ENCODE results near the gene CDKN2A. TPM values are rescaled to one million over a fixed set of nuclear protein-coding genes. Genes with fewer than 3 reads are reported as not detected.

CDKN2A gene
- total and polyA plus RNA-seq, 9 of the 15 experiments (the other 6 are each of a cell fraction or from before 2014, with no cell fraction given): not detected

- Histone ChIP-seq H3K79me2 (ENCODE audit: control insufficient read depth, insufficient read depth, low read length) (no peaks in the 10 kb centered on the region), H3K36me3 (ENCODE audit: control insufficient read depth, insufficient read depth, low read length) (no peaks in the 10 kb centered on the region), H3K9me3 (replicated peaks; ENCODE audit: control insufficient read depth, insufficient read depth, low read depth, low read length) (no peaks in the 10 kb centered on the region), H4K20me1 (replicated peaks; ENCODE audit: control insufficient read depth, insufficient read depth, low read length) (no peaks in the 10 kb centered on the region), H3K4me1 (replicated peaks in 1 of 2; ENCODE audit: control insufficient read depth in 2 of 2, insufficient read depth in 2 of 2, low read length in 2 of 2) (no peaks in the 10 kb centered on the region), H2AFZ (ENCODE audit: low read depth, low read length) (no peak overlapping the region), H3K4me3 (no peak overlapping the region), H3K9ac (ENCODE audit: insufficient read depth in 1 of 2, low read depth in 2 of 2, low read length in 2 of 2) (no peak overlapping the region), H3K4me2 (ENCODE audit: insufficient read depth, low read length) (no peak overlapping the region), H3K27me3 (ENCODE audit: control insufficient read depth in 2 of 2, insufficient read depth in 2 of 2, low read length in 2 of 2) (no peaks in the 10 kb centered on the region), H3K9me1 (ENCODE audit: control insufficient read depth, insufficient read depth, low read length) (no peaks in the 10 kb centered on the region), H3K27ac (ENCODE audit: extremely low read depth, low read depth, low read length) (no peak overlapping the region)
- BruUV-seq (replicated peaks): no TSS peak
- ChIA-PET POLR2A (no interaction called here), CTCF (ENCODE audit: low intra/inter-chr PET ratio) (no interaction called here)
- intact Hi-C loops (cut with micrococcal nuclease): no loop called here
- in situ Hi-C loops (cut with MboI): no loop called here
- no peak for TF ChIP-seq MYNN (IDR thresholded peaks at IDR 0.05)
- no peak for TF ChIP-seq MYNN (CRISPR knock-in tag; IDR thresholded peaks at IDR 0.05)
- no peak for TF ChIP-seq ARID3B (CRISPR knock-in tag; IDR thresholded peaks at IDR 0.05; ENCODE audit: borderline replicate concordance)
- TF ChIP-seq ZNF740 (CRISPR knock-in tag; IDR thresholded peaks at IDR 0.05): no peak
- TF ChIP-seq ZNF740 (tag; IDR thresholded peaks at IDR 0.05): no peak
- no peak for TF ChIP-seq RBM22 (IDR thresholded peaks at IDR 0.05; ENCODE audit: low read depth, low read length, poor library complexity, severe bottlenecking)
- TF ChIP-seq ZNF551 (CRISPR knock-in tag; IDR thresholded peaks at IDR 0.05): no peak
- TF ChIP-seq ZNF584 (CRISPR knock-in tag; IDR thresholded peaks at IDR 0.05; ENCODE audit: low read depth): no peak
- TF ChIP-seq NCOA1 (IDR thresholded peaks at IDR 0.05; ENCODE audit: low read depth): no peak
- TF ChIP-seq KDM1A (IDR thresholded peaks at IDR 0.05): no peak
- no peak for TF ChIP-seq RCOR1 (IDR thresholded peaks at IDR 0.05; ENCODE audit: borderline replicate concordance in 1 of 2, low read depth in 2 of 2, low read length in 2 of 2)
- TF ChIP-seq ZNF764 (CRISPR knock-in tag; IDR thresholded peaks at IDR 0.05; ENCODE audit: low read depth): no peak
- TF ChIP-seq MAFK (IDR thresholded peaks at IDR 0.05; ENCODE audit: low read length): no peak
- TF ChIP-seq, protein P1, sequence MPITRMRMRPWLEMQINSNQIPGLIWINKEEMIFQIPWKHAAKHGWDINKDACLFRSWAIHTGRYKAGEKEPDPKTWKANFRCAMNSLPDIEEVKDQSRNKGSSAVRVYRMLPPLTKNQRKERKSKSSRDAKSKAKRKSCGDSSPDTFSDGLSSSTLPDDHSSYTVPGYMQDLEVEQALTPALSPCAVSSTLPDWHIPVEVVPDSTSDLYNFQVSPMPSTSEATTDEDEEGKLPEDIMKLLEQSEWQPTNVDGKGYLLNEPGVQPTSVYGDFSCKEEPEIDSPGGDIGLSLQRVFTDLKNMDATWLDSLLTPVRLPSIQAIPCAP (CRISPR knock-in tag; IDR thresholded peaks at IDR 0.05; ENCODE audit: borderline replicate concordance): no peak
- no peak for TF ChIP-seq ZNF354B (CRISPR knock-in tag; IDR thresholded peaks at IDR 0.05)
- no peak for TF ChIP-seq ZNF639 (CRISPR knock-in tag; conservative IDR thresholded peaks at IDR 0.05 in 1 of 2, IDR thresholded peaks at IDR 0.05 in 1 of 2)
- no peak for FAIRE-seq
- no CpG with 5 or more reads among the region's 4 CpGs for WGBS (ENCODE audit: insufficient coverage, low coverage, missing lambda C conversion rate)
- no peak for DNase-seq (ENCODE audit: extremely low read depth in 1 of 4, low spot score in 3 of 4)
- ATAC-seq: no peak
Observed at GRCh38 chr9:21919377-21920362, 74.5 kb downstream of the CDKN2A start.

Measured in K562 (cell line).